NCI-H1436 treated with DMSO at 0.1 percent for 48 hours (cell line): ENCODE measurements around the gene CHRNA3.
A peak's percentile ranks its signal among the peaks of the same experiment; 100 is the strongest.
"Not testable (repeated sequence)": the region's sequence is repeated elsewhere in the genome, so short reads cannot be mapped to it uniquely, and the experiment has no call there.

Experiments used
- DNase-seq: peaks from one replicate; lab custom pipeline; 2025; lab: John Stamatoyannopoulos, UW

The CHRNA3 gene

GRCh38 chr15:78617516-78617915 is 3.3 kb downstream of the CHRNA3 start:
- DNase-seq = no peak

DNA sequence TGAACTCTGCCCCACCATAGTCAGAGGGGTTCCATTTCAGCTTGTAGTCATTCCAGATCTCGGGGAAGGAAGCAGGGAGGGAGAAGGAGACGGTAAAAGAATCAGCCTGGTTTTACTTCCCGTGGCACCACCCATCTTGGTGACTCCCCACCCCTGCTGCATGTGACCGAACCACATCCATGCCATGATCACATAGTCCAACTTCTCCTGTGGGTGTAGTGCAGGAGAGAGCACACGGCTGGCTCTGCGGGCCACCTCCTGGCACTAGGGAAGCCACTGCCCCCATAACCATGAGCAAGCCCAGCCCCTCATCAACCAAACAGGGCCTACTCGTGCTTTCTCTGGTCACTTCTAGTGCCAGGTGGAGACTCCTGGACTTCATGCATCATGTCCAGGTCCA is 3.7 kb downstream of the CHRNA3 start:
- no peak for DNase-seq

GRCh38 chr15:78616506-78616905 is 4.3 kb downstream of the CHRNA3 start:
- DNase-seq = no peak

DNA sequence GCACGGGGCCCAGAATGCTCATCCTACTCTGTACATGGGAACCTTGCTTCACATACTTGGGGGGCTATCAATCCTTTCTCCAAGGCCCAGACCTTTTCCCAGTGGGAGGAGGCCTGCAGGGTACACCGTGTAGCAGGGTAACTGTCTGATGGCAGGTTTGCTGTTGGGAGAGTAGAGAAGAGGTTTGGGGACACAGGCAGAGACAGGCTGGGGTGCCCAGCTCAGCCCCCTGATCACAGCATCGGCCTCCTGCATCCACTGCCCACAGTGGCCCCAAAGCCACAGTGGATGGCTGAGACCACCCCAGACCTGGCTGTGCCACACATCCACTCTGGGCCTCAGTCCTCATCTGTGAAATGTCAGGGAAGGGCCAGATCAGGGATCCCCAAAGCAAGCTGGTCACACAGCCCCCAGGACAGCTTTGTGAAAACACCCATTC is 5.6 kb downstream of the CHRNA3 start:
- DNase-seq = no peak

GRCh38 chr15:78614021-78614420 is 6.8 kb downstream of the CHRNA3 start:
- DNase-seq = no peak

DNA sequence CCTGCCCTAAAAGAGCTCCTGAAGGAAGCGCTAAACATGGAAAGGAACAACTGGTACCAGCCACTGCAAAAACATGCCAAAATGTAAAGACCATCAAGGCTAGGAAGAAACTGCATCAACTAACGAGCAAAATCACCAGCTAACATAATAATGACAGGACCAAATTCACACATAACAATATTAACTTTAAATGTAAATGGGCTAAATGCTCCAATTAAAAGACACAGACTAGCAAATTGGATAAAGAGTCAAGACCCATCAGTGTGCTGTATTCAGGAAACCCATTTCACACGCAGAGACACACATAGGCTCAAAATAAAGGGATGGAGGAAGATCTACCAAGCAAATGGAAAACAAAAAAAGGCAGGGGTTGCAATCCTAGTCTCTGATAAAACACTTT is 11.2 kb downstream of the CHRNA3 start:
- DNase-seq = not testable (repeated sequence)

- DNase-seq = no peak
Measured at GRCh38 chr15:78605680-78606079, 15.1 kb downstream of the CHRNA3 start.

DNA sequence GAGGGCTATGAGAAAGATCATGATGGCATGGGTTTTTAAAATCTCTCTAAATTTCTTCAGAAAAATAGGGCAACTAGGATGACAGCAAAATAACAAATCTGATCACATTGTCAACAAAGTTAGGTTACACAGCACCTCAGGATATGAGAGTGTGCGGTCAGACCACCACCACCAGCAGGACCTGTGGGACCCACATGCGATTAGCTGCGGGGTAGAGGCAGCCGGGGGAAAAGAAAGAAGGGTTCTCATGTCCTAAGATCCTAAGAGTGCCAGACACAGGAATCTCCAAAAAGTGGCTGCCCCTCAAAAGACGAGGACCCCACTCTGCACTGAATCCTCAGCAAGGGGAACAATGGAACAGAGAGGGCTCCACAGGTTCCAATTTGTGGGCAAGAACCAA is 15.6 kb downstream of the CHRNA3 start:
- no peak for DNase-seq

- no peak for DNase-seq
Measured at GRCh38 chr15:78604420-78604819, 16.4 kb downstream of the CHRNA3 start.

DNA sequence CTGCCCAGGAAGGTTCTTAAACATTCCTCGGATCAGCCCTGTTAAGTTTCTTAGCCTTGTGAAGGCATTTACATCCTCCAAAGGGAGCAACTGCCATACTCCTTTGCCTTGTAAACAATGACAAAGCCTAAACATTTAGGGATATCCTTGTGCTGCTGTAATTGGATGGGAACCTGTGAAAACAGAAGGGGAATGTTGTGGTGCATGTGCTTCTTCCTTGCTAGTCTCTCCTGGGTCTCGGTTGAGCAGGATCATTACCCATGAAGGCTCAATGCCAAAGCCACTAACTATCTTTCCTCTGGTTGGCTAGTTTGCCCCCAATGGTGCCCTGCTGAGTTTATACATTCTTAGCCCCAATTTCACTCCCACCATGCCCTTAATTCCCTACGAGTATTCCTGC is 17.3 kb downstream of the CHRNA3 start:
- no peak for DNase-seq

DNA sequence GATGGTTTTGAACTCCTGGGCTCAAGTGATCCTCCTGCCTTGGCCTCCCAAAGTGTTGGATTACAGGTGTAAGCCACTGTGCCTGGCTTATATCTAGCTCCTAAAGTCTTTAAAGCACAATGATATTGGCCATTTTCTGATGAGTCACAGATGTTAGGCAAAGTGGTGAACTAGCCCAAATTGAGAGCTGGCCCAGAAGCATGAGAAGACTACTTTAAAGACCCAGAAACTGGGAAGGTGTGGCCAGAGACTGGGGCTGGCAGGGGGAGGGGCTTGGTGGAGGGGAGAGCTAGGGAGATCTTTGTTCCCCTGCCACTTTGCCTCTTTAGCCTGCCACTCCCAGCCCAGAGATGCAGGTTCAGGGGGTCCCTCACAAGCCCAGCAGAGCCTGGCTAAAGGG is 21.6 kb downstream of the CHRNA3 start:
- no peak for DNase-seq

GRCh38 chr15:78598348-78598747 is 22.4 kb downstream of the CHRNA3 start:
- DNase-seq = no peak

DNA sequence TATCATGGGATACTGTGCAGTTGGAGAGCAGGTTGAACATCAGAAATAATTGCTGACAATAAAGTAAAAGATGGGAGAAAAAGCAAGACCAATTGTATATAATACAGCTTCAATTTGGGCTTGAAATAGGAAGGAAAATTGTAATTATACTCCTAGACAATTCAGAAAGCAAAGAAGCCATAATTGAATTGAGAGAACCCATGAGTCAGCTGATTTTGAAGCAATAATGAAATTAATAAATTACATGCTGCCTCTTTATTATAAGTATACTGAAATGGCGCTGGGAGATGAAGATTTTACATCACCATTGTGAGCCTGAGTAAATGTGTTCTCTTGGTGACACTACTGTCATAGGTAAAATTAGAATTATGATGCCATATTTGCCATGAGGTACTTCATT is 23.2 kb downstream of the CHRNA3 start:
- DNase-seq = no peak

GRCh38 chr15:78574944-78575343 is 45.9 kb downstream of the CHRNA3 start:
- no peak for DNase-seq

DNA sequence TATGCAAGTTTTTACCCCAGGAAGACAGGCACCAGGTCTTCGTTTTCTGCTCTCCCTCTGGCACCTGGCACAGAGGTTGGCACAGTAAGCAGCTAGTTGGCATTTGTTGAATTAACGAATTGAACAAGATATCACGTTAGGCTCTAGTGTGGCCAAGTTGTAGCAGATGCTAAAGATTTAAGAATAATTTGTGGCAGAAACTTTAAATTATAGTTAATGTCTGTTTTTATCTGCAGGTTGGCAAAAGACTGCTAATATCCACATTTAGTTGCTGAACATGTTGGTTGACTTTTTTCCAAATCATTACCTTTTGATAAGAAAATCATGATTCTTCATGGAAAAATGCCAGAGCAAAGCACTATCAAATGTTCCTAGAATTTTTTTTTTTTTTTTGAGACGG is 47.4 kb downstream of the CHRNA3 start:
- DNase-seq = no peak

DNA sequence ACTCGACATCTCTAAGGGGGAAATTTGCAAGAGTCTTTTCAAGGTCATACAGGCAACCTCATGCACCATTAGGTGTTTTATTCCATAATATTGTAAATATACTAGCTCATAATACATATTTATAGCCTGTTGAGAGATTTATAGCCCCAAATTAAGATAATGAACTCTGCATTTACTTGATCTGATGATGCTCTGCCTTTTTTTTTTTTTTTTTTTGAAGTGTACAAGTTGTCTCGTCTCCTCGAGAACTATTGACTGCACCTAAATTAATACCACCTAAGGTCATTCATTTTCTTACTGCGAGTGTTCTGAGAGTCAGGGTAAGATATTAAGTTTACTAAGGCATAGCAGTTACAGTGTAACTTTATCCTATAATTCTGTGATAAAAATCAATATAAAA is 49.4 kb downstream of the CHRNA3 start:
- DNase-seq = no peak

DNA sequence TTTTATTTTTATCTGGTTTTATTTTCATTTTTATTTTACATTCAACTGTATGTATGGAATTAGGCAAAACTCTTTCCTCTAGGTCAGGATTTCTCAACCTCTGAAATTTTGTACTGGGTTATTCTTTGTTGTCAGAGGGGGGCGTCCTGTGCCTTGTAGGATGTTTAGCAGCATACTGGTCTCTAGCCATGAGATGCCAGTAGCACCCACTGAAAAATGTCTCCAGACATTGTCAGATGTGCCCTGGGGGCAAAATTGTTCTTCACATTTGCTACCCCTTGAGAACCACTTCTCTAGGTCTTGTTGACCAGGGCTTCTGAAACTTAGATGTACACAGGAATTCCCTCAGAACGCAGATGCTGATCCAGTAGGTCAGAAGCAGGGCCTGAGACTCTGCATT is 50.1 kb downstream of the CHRNA3 start:
- no peak for DNase-seq

GRCh38 chr15:78567531-78567930 is 53.3 kb downstream of the CHRNA3 start:
- DNase-seq = no peak

DNA sequence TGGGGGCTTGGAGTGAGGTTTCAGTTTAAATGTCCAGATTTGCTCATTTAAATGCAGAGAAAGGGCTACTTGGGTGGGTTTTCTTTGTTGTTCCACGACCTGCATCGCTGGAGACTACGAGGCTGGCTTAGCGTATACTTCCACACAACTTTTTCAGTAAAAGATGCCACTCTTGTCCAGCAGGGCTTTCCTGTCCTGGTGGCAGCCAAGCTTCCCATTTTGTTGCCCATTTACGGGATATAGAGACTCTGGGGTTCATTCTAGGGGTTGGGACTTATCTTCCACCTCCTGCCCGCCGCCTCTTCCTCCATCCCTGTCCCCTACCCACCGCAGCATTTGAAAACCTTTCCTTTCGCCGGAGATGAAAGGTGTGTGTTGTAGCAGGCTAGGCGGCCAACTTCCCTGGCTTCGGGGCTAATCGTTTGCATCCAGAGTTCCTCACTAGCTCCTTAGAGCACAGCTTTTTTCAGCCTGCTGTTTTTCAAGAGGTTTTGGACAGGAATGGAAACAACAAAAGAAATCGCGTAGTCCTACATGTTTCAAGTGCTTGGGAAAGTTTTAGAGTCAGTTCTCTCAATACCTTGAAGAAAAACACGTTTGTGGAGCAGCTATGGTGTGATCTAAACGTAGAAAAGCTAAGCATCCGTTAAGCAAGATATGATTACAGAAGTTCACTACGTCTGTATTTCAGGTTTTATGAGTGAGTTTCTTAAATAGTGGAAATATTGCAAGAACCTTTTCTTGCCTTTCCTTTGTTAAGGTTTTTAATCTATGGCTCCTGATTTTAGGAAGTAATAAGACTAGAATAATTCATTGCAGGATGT is 54.6 kb downstream of the CHRNA3 start:
- no peak for DNase-seq

- peak; percentile 66 for DNase-seq
Measured at GRCh38 chr15:78565097-78565950, 55.5 kb downstream of the CHRNA3 start, which contains the start of gene CHRNA5. Gene CHRNA5 (plus strand): TSS chr15:78565520. CDS start chr15:78565720, 200 bp downstream.

DNA sequence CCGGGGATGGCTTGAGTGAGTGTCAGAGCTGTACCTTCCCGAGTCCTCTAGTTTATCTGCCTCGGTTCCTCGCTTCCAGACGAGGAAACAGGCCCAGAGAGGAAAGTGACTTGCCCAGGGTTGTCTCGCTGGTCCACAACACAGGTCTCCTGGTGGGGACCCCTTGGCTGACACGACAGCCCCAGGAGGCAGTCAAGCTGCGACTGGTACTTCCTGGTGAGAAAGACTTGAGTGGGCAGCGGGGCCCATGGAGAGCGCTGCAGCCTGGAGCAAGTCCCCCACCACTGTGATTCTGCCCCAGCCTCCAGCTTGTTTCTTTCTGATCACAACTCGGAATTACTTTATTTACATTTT is 56.1 kb downstream of the CHRNA3 start:
- no peak for DNase-seq

DNA sequence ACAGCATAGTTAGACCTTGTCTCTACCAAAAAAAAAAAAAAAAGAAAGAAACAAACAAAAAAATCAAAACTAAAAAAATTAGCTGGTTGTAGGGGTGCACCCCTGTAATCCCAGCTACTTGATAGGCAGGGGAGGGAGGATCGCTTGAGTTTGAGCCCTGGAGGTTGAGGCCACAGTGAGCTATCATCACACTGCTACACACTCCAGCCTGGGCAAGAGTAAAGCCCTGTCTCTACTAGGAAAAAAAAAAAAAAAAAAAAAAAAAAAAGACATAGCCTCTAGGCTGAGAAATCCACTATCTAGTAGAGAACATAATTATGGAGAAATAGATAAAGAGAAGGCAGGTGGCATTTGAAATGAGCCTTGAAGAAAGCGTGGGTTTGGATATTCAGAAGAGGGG is 57.7 kb downstream of the CHRNA3 start:
- DNase-seq = no peak

GRCh38 chr15:78561490-78561889 is 59.3 kb downstream of the CHRNA3 start:
- no peak for DNase-seq
